K562 (cell line): ENCODE measurements around the gene SMIM30. TPM values are rescaled to one million over a fixed set of nuclear protein-coding genes. Genes with fewer than 3 reads are reported as not detected.

ENCODE experiments used
- BACH1 ChIP-seq: fragments of 200-800 bp; sonication (Bioruptor generic); IDR thresholded peaks from 2 replicates; pipeline ENCODE4 v1.6.1; 2016; ENCODE audit warnings: missing genetic modification characterization, missing compliant biosample characterization
- BCL6 ChIP-seq: fragments of 250-450 bp; sonication (Bioruptor Pico); IDR thresholded peaks from 2 replicates; pipeline ENCODE4 v1.4.0; 2020
- CREM ChIP-seq: IDR thresholded peaks from 2 replicates; pipeline ENCODE4 v1.6.1; 2014; ENCODE audit warnings: antibody characterized with exemption, low read depth
- FOXK1 ChIP-seq: sonication (generic); formaldehyde crosslinking; IDR thresholded peaks from 2 replicates; pipeline ENCODE4 v1.8.0; 2022; ENCODE audit warnings: missing genetic modification reagents, mild to moderate bottlenecking, borderline replicate concordance
- HEY1 ChIP-seq: fragments of 250-450 bp; sonication (Bioruptor Pico); IDR thresholded peaks from 2 replicates; pipeline ENCODE4 v1.5.0; 2020; ENCODE audit warnings: mild to moderate bottlenecking, moderate library complexity, borderline replicate concordance
- HNRNPK ChIP-seq: fragments of 200-400 bp; formaldehyde crosslinking; IDR thresholded peaks from one replicate; pipeline ENCODE4 v1.6.1; 2018; ENCODE audit warnings: mild to moderate bottlenecking, low read depth, low read length; ENCODE audit not compliant: poor library complexity, severe bottlenecking
- MTF1 ChIP-seq: fragments of 250-450 bp; sonication (Bioruptor Pico); IDR thresholded peaks from 2 replicates; pipeline ENCODE4 v1.9.0; 2021; ENCODE audit warnings: moderate library complexity, mild to moderate bottlenecking, inconsistent platforms, borderline replicate concordance
- POLR2AphosphoS5 ChIP-seq: IDR thresholded peaks from 2 replicates; pipeline ENCODE4 v1.6.1; 2011; ENCODE audit warnings: mild to moderate bottlenecking, low read depth, low read length, moderate library complexity; ENCODE audit not compliant: control insufficient read depth, insufficient read depth
- SAFB ChIP-seq: fragments of 200-400 bp; formaldehyde crosslinking; IDR thresholded peaks from 2 replicates; pipeline ENCODE4 v1.6.1; 2017; ENCODE audit warnings: low read depth, low read length, borderline replicate concordance
- SMARCE1 ChIP-seq: fragments of 450-650 bp; IDR thresholded peaks from 2 replicates; pipeline ENCODE4 v1.7.1; 2016; ENCODE audit warnings: mild to moderate bottlenecking
- ZNF143 ChIP-seq: sonication (generic); formaldehyde crosslinking; IDR thresholded peaks from 2 replicates; pipeline ENCODE4 v1.9.0; 2022; ENCODE audit warnings: mild to moderate bottlenecking, missing genetic modification reagents
- polyA plus RNA-seq, 8 experiments: library from polyadenylated mRNA; depleted of rRNA in 4 of 8; stranded (reverse) in 5 of 8; unstranded in 3 of 8; fragments of >200 nt; fragmentation: Nextera tagmentation in 2 of 8; fragmentation: Illumina TruSeq in 1 of 8; extraction: Ambion mirVana in 2 of 8; extraction: Trizol in 1 of 8; gene quantifications; 2 replicates each; pipeline versions ENCODE4 v1.2.1 to v1.2.3, GENCODE V29; 2011 to 2014; ENCODE audit warnings: inconsistent platforms in 1 of 8, missing spikeins in 1 of 8
- total RNA-seq, 7 experiments: library from RNA; depleted of rRNA in 6 of 7; stranded (reverse); fragments of >200 nt in 6 of 7; fragmentation: Illumina TruSeq in 2 of 7; extraction: Trizol in 2 of 7; gene quantifications; 2 replicates each; pipeline versions ENCODE4 v1.2.1 to v1.2.3, GENCODE V29; 2011 to 2021; ENCODE audit warnings: low replicate concordance in 1 of 7
- TF ChIP-seq, protein P1 (sequence below), 2 experiments: fragments of 450-650 bp in 1 of 2; sonication (generic) in 1 of 2; formaldehyde crosslinking; conservative IDR thresholded peaks; 2 replicates each; pipeline versions ENCODE4 v1.4.0 to v1.8.1; 2020 to 2022; ENCODE audit warnings: mild to moderate bottlenecking in 1 of 2, missing genetic modification reagents in 1 of 2
- TF ChIP-seq, protein P2 (sequence below): fragments of 450-650 bp; formaldehyde crosslinking; IDR thresholded peaks from 2 replicates; pipeline ENCODE4 v1.4.0; 2022; ENCODE audit warnings: missing genetic modification characterization
- TF ChIP-seq, protein P3 (sequence below), 2 experiments: fragments of 450-650 bp; IDR thresholded peaks; 2 replicates each; pipeline ENCODE4 v1.6.1; 2018; ENCODE audit warnings: mild to moderate bottlenecking in 2 of 2, low read depth in 1 of 2; ENCODE audit not compliant: partially characterized antibody in 2 of 2
- TF ChIP-seq, protein P4 (sequence below): sonication (generic); formaldehyde crosslinking; IDR thresholded peaks from 2 replicates; pipeline ENCODE4 v1.8.0; 2022; ENCODE audit warnings: mild to moderate bottlenecking, missing genetic modification reagents

Gene SMIM30
- total and polyA plus RNA-seq, 9 of the 15 experiments (the other 6 are each of a cell fraction or from before 2014, with no cell fraction given) = 161 to 891 (median 316) TPM

DNA sequence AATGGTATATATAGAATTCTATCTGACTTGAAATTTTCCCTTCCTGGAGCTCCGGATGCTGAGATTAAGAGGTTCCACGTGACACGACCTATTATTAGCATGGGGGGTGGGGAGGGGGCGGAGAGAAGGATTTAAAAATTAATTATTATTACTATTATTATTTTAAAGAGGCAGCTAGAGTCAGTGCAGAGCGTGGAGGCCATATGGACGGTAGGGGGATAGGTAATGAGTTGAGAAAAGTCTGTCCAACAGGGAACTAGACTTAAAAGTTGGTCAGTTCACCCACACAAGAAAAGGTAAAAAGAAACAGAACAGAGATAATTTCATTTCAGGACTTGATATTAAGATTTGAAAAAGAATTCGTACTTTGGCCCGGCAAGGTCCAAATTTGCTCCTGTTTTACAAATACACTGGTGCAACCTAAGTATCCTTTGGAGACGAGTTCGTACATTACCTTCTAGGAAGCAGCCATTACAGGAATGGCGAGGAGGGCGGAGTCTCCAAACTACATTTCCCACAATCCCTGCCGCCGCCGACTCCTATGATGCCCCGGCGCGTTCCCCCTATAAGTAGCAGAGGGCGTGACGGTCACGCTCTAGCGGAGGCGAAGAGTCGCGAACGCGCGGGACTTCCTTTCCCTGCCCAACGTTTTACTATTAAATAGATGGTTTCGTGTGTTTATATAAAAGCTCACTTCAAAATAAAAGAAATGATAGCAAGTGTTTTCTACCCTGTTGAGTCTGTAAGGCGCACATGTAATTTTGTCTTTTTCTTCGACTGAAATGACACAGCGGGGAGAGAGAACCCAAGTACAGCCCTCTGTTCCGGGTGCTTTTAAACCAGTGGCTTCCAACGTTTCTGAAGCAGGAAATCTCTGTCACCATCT, at the start of gene SMIM30 (continued):
- TF ChIP-seq, protein P1, sequence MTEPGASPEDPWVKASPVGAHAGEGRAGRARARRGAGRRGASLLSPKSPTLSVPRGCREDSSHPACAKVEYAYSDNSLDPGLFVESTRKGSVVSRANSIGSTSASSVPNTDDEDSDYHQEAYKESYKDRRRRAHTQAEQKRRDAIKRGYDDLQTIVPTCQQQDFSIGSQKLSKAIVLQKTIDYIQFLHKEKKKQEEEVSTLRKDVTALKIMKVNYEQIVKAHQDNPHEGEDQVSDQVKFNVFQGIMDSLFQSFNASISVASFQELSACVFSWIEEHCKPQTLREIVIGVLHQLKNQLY (CRISPR knock-in tag; conservative IDR thresholded peaks at IDR 0.05) = no peak
- TF ChIP-seq, protein P2, sequence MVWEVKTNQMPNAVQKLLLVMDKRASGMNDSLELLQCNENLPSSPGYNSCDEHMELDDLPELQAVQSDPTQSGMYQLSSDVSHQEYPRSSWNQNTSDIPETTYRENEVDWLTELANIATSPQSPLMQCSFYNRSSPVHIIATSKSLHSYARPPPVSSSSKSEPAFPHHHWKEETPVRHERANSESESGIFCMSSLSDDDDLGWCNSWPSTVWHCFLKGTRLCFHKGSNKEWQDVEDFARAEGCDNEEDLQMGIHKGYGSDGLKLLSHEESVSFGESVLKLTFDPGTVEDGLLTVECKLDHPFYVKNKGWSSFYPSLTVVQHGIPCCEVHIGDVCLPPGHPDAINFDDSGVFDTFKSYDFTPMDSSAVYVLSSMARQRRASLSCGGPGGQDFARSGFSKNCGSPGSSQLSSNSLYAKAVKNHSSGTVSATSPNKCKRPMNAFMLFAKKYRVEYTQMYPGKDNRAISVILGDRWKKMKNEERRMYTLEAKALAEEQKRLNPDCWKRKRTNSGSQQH = no peak
- peak; percentile 98 for TF ChIP-seq CREM
- TF ChIP-seq ZNF143 (CRISPR knock-in tag) = peak; percentile 93
- TF ChIP-seq HNRNPK = no peak
- TF ChIP-seq SMARCE1 = peak; percentile 12
- TF ChIP-seq, protein P3, sequence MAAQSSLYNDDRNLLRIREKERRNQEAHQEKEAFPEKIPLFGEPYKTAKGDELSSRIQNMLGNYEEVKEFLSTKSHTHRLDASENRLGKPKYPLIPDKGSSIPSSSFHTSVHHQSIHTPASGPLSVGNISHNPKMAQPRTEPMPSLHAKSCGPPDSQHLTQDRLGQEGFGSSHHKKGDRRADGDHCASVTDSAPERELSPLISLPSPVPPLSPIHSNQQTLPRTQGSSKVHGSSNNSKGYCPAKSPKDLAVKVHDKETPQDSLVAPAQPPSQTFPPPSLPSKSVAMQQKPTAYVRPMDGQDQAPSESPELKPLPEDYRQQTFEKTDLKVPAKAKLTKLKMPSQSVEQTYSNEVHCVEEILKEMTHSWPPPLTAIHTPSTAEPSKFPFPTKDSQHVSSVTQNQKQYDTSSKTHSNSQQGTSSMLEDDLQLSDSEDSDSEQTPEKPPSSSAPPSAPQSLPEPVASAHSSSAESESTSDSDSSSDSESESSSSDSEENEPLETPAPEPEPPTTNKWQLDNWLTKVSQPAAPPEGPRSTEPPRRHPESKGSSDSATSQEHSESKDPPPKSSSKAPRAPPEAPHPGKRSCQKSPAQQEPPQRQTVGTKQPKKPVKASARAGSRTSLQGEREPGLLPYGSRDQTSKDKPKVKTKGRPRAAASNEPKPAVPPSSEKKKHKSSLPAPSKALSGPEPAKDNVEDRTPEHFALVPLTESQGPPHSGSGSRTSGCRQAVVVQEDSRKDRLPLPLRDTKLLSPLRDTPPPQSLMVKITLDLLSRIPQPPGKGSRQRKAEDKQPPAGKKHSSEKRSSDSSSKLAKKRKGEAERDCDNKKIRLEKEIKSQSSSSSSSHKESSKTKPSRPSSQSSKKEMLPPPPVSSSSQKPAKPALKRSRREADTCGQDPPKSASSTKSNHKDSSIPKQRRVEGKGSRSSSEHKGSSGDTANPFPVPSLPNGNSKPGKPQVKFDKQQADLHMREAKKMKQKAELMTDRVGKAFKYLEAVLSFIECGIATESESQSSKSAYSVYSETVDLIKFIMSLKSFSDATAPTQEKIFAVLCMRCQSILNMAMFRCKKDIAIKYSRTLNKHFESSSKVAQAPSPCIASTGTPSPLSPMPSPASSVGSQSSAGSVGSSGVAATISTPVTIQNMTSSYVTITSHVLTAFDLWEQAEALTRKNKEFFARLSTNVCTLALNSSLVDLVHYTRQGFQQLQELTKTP (IDR thresholded peaks at IDR 0.05; ENCODE audit: low read depth in 1 of 2, partially characterized antibody in 2 of 2) = peak in 1 of 2 experiments; percentile 91
- TF ChIP-seq SAFB = peak; percentile 96
- no peak for TF ChIP-seq MTF1
- TF ChIP-seq HEY1 (CRISPR knock-in tag) = 0 out of 2 replicates have a peak, but pooled peaks have one; percentile 48
- TF ChIP-seq, protein P4, sequence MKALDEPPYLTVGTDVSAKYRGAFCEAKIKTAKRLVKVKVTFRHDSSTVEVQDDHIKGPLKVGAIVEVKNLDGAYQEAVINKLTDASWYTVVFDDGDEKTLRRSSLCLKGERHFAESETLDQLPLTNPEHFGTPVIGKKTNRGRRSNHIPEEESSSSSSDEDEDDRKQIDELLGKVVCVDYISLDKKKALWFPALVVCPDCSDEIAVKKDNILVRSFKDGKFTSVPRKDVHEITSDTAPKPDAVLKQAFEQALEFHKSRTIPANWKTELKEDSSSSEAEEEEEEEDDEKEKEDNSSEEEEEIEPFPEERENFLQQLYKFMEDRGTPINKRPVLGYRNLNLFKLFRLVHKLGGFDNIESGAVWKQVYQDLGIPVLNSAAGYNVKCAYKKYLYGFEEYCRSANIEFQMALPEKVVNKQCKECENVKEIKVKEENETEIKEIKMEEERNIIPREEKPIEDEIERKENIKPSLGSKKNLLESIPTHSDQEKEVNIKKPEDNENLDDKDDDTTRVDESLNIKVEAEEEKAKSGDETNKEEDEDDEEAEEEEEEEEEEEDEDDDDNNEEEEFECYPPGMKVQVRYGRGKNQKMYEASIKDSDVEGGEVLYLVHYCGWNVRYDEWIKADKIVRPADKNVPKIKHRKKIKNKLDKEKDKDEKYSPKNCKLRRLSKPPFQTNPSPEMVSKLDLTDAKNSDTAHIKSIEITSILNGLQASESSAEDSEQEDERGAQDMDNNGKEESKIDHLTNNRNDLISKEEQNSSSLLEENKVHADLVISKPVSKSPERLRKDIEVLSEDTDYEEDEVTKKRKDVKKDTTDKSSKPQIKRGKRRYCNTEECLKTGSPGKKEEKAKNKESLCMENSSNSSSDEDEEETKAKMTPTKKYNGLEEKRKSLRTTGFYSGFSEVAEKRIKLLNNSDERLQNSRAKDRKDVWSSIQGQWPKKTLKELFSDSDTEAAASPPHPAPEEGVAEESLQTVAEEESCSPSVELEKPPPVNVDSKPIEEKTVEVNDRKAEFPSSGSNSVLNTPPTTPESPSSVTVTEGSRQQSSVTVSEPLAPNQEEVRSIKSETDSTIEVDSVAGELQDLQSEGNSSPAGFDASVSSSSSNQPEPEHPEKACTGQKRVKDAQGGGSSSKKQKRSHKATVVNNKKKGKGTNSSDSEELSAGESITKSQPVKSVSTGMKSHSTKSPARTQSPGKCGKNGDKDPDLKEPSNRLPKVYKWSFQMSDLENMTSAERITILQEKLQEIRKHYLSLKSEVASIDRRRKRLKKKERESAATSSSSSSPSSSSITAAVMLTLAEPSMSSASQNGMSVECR (CRISPR knock-in tag) = no peak; the same call in 1 of the 2 replicates
- peak; percentile 96 for TF ChIP-seq POLR2AphosphoS5
- TF ChIP-seq BCL6 (CRISPR knock-in tag) = no peak
- TF ChIP-seq FOXK1 (CRISPR knock-in tag) = peak; percentile 70; the same call in 1 of the 2 replicates
- TF ChIP-seq BACH1 (tag) = no peak; the same call in 1 of the 2 replicates
